GM12878 (cell line): ENCODE data around the gene TCTN1. TPM values are rescaled to one million over a fixed set of nuclear protein-coding genes. Genes with fewer than 3 reads are reported as not detected.
A peak's percentile ranks its signal among the peaks of the same experiment; 100 is the strongest.

Experiments
- BCL11A ChIP-seq: IDR thresholded peaks from 2 replicates; pipeline ENCODE4 v1.6.1; 2011; ENCODE audit warnings: low read depth, low read length
- EP300 ChIP-seq, 2 experiments: fragments of 150-350 bp in 1 of 2; IDR thresholded peaks; 2 replicates each; pipeline ENCODE4 v1.6.1; 2011 to 2012; ENCODE audit warnings: low read depth in 2 of 2, low read length in 2 of 2, borderline replicate concordance in 1 of 2, improper control_type of control experiment in 1 of 2, inconsistent platforms in 1 of 2; ENCODE audit not compliant: control insufficient read depth in 1 of 2
- ESRRA ChIP-seq: IDR thresholded peaks from 2 replicates; pipeline ENCODE4 v1.6.1; 2012; ENCODE audit warnings: mild to moderate bottlenecking, low read length, improper control_type of control experiment
- HCFC1 ChIP-seq: fragments of 150-350 bp; IDR thresholded peaks from 2 replicates; pipeline ENCODE4 v1.6.1; 2014; ENCODE audit warnings: low read length
- HDAC2 ChIP-seq: fragments of 200-600 bp; sonication (generic); IDR thresholded peaks from 2 replicates; pipeline ENCODE4 v1.6.1; 2017
- KDM1A ChIP-seq: fragments of 200-600 bp; sonication (generic); IDR thresholded peaks from 2 replicates; pipeline ENCODE4 v1.6.1; 2016; ENCODE audit warnings: borderline replicate concordance
- MEF2B ChIP-seq: fragments of 450-650 bp; IDR thresholded peaks from 2 replicates; pipeline ENCODE4 v1.6.1; 2018; ENCODE audit warnings: mild to moderate bottlenecking, moderate library complexity; ENCODE audit not compliant: partially characterized antibody, poor library complexity, severe bottlenecking
- NFYA ChIP-seq: IDR thresholded peaks from 2 replicates; pipeline ENCODE4 v1.6.1; 2011; ENCODE audit warnings: low read depth, mild to moderate bottlenecking, low read length, improper control_type of control experiment, borderline replicate concordance
- PML ChIP-seq: IDR thresholded peaks from 2 replicates; pipeline ENCODE4 v1.6.1; 2012; ENCODE audit warnings: low read length, inconsistent platforms
- POLR2A ChIP-seq: IDR thresholded peaks from 2 replicates; pipeline ENCODE4 v1.6.1; 2011; ENCODE audit warnings: low read depth, mild to moderate bottlenecking, low read length
- SIX5 ChIP-seq: IDR thresholded peaks from 2 replicates; pipeline ENCODE4 v1.6.1; 2011; ENCODE audit warnings: mild to moderate bottlenecking, low read depth, low read length, moderate library complexity; ENCODE audit not compliant: severe bottlenecking
- SMAD1 ChIP-seq: fragments of 450-650 bp; IDR thresholded peaks from 2 replicates; pipeline ENCODE4 v1.6.1; 2018; ENCODE audit warnings: mild to moderate bottlenecking, low read depth; ENCODE audit not compliant: partially characterized antibody
- SMC3 ChIP-seq: IDR thresholded peaks from 2 replicates; pipeline ENCODE4 v1.6.1; 2011; ENCODE audit warnings: low read length, improper control_type of control experiment, borderline replicate concordance
- ZNF207 ChIP-seq: fragments of 450-650 bp; IDR thresholded peaks from 2 replicates; pipeline ENCODE4 v1.6.1; 2014; ENCODE audit warnings: antibody characterized with exemption, mild to moderate bottlenecking, borderline replicate concordance
- ZNF622 ChIP-seq: fragments of 450-650 bp; IDR thresholded peaks from 2 replicates; pipeline ENCODE4 v1.6.1; 2017; ENCODE audit warnings: mild to moderate bottlenecking, inconsistent platforms
- polyA plus RNA-seq, 11 experiments: library from polyadenylated mRNA; depleted of rRNA in 4 of 11; unstranded in 6 of 11; stranded (reverse) in 5 of 11; fragments of >200 nt; fragmentation: Nextera tagmentation in 4 of 11; fragmentation: Illumina TruSeq in 1 of 11; extraction: Ambion mirVana in 4 of 11; extraction: Trizol in 1 of 11; gene quantifications; 1 replicate in 1 of 11; 2 replicates in 10 of 11; pipeline versions ENCODE4 v1.2.1 to v1.2.3, GENCODE V29; 2011 to 2016; ENCODE audit warnings: inconsistent platforms in 2 of 11, missing spikeins in 2 of 11, low read depth in 1 of 11
- total RNA-seq, 4 experiments: library from RNA; depleted of rRNA in 3 of 4; stranded (reverse); fragments of >200 nt in 3 of 4; fragmentation: Illumina TruSeq in 1 of 4; extraction: Trizol in 1 of 4; gene quantifications; 2 replicates each; pipeline versions ENCODE4 v1.2.1 to v1.2.3, GENCODE V29; 2013 to 2021
- TF ChIP-seq, protein P1 (sequence below): IDR thresholded peaks from 2 replicates; pipeline ENCODE4 v1.6.1; 2012; ENCODE audit warnings: low read length, inconsistent platforms
- TF ChIP-seq, protein P2 (sequence below): fragments of 450-650 bp; formaldehyde crosslinking; IDR thresholded peaks from 2 replicates; pipeline ENCODE4 v1.4.0; 2022; ENCODE audit warnings: mild to moderate bottlenecking, moderate library complexity
- TF ChIP-seq, protein P3 (sequence below): IDR thresholded peaks from 2 replicates; pipeline ENCODE4 v1.6.1; 2012; ENCODE audit warnings: low read depth, low read length, improper control_type of control experiment
- TF ChIP-seq, protein P4 (sequence below): IDR thresholded peaks from 2 replicates; pipeline ENCODE4 v1.6.1; 2012; ENCODE audit warnings: mild to moderate bottlenecking, low read depth, low read length

TCTN1 gene
- total and polyA plus RNA-seq, 10 of the 15 experiments (the other 5 are each of a cell fraction or from before 2014, with no cell fraction given) = 8.8 to 23.5 (median 15.3) TPM

DNA sequence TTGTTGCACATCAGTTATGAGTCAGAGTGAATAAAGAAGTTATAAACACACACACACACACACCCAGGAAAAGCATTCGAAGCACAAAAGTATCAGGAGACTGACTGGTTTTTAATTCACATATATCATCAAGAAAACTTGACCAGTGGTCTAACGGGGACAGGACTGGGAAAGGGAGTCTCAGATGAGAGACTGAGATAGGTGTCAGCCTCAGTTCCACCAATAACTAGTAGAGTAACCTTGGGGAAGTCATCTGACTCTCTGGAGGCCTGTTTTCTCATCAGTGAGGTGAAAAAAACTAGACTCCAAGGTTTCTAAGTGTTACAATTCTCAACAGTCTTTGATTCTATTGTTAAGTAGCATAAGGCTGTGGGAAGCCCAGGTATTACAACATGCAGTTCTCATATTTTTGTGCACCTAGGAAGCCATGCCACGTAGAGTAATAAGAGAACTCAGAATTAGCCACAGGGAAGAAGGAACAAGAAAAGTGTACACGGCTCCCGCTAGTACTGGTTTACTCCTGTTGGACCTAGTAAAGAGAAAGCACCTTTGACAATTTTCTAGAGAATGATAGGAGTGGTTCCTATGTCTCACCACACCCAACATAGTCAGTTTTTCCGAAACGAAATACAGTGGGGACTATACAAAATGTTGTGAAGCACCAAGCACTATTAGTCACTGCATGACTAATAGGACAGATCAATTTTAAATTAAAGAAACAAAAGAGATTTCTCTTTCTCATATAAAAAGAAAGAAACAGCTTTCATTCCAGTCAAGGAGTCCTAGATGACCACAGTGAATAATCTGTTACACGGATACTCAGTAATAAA is 35.9 kb upstream of the TCTN1 start (continued):
- TF ChIP-seq, protein P1, sequence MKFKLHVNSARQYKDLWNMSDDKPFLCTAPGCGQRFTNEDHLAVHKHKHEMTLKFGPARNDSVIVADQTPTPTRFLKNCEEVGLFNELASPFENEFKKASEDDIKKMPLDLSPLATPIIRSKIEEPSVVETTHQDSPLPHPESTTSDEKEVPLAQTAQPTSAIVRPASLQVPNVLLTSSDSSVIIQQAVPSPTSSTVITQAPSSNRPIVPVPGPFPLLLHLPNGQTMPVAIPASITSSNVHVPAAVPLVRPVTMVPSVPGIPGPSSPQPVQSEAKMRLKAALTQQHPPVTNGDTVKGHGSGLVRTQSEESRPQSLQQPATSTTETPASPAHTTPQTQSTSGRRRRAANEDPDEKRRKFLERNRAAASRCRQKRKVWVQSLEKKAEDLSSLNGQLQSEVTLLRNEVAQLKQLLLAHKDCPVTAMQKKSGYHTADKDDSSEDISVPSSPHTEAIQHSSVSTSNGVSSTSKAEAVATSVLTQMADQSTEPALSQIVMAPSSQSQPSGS = no peak; the same call in none of the 2 replicates
- TF ChIP-seq SMAD1 = peak; percentile 88
- TF ChIP-seq ESRRA = peak; percentile 34; the same call in 1 of the 2 replicates
- TF ChIP-seq SMC3 = no peak
- TF ChIP-seq HDAC2 = no peak
- no peak for TF ChIP-seq HCFC1
- peak in 1 of 2 experiments; percentile 76; a peak in 1 of 4 replicates for TF ChIP-seq EP300 (IDR thresholded peaks at IDR 0.05; ENCODE audit: borderline replicate concordance in 1 of 2, control insufficient read depth in 1 of 2, low read depth in 2 of 2, low read length in 2 of 2)
- TF ChIP-seq KDM1A = no peak
- TF ChIP-seq, protein P2, sequence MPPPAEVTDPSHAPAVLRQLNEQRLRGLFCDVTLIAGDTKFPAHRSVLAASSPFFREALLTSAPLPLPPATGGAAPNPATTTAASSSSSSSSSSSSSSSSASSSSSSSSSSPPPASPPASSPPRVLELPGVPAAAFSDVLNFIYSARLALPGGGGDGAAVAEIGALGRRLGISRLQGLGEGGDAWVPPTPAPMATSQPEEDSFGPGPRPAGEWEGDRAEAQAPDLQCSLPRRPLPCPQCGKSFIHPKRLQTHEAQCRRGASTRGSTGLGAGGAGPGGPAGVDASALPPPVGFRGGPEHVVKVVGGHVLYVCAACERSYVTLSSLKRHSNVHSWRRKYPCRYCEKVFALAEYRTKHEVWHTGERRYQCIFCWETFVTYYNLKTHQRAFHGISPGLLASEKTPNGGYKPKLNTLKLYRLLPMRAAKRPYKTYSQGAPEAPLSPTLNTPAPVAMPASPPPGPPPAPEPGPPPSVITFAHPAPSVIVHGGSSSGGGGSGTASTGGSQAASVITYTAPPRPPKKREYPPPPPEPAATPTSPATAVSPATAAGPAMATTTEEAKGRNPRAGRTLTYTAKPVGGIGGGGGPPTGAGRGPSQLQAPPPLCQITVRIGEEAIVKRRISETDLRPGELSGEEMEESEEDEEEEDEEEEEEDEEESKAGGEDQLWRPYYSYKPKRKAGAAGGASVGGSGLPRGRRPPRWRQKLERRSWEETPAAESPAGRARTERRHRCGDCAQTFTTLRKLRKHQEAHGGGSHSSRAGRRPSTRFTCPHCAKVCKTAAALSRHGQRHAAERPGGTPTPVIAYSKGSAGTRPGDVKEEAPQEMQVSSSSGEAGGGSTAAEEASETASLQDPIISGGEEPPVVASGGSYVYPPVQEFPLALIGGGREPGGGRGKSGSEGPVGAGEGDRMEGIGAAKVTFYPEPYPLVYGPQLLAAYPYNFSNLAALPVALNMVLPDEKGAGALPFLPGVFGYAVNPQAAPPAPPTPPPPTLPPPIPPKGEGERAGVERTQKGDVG (CRISPR knock-in tag) = no peak
- TF ChIP-seq, protein P3, sequence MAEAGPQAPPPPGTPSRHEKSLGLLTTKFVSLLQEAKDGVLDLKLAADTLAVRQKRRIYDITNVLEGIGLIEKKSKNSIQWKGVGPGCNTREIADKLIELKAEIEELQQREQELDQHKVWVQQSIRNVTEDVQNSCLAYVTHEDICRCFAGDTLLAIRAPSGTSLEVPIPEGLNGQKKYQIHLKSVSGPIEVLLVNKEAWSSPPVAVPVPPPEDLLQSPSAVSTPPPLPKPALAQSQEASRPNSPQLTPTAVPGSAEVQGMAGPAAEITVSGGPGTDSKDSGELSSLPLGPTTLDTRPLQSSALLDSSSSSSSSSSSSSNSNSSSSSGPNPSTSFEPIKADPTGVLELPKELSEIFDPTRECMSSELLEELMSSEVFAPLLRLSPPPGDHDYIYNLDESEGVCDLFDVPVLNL = no peak
- TF ChIP-seq BCL11A = peak; percentile 51
- no peak for TF ChIP-seq ZNF622
- TF ChIP-seq PML = no peak
- TF ChIP-seq SIX5 = no peak
- peak; percentile 99 for TF ChIP-seq MEF2B
- TF ChIP-seq, protein P4, sequence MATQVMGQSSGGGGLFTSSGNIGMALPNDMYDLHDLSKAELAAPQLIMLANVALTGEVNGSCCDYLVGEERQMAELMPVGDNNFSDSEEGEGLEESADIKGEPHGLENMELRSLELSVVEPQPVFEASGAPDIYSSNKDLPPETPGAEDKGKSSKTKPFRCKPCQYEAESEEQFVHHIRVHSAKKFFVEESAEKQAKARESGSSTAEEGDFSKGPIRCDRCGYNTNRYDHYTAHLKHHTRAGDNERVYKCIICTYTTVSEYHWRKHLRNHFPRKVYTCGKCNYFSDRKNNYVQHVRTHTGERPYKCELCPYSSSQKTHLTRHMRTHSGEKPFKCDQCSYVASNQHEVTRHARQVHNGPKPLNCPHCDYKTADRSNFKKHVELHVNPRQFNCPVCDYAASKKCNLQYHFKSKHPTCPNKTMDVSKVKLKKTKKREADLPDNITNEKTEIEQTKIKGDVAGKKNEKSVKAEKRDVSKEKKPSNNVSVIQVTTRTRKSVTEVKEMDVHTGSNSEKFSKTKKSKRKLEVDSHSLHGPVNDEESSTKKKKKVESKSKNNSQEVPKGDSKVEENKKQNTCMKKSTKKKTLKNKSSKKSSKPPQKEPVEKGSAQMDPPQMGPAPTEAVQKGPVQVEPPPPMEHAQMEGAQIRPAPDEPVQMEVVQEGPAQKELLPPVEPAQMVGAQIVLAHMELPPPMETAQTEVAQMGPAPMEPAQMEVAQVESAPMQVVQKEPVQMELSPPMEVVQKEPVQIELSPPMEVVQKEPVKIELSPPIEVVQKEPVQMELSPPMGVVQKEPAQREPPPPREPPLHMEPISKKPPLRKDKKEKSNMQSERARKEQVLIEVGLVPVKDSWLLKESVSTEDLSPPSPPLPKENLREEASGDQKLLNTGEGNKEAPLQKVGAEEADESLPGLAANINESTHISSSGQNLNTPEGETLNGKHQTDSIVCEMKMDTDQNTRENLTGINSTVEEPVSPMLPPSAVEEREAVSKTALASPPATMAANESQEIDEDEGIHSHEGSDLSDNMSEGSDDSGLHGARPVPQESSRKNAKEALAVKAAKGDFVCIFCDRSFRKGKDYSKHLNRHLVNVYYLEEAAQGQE = no peak
- TF ChIP-seq NFYA = no peak
- 0 out of 2 replicates have a peak, but pooled peaks have one; percentile 47 for TF ChIP-seq ZNF207
- no peak for TF ChIP-seq POLR2A
